ENCODE measurements around the gene PTBP1.

GRCh38 chr19:816500-816857 is 19.2 kb downstream of the PTBP1 start:
- TF ChIP-seq CREB1 (IDR thresholded peaks at IDR 0.05), result no peak
- TF ChIP-seq CREB1 (CRISPR knock-in tag; IDR thresholded peaks at IDR 0.05), result no peak
- TF ChIP-seq HDAC6 (IDR thresholded peaks at IDR 0.05; ENCODE audit: low read depth, low read length), result no peak

Measured in K562 (cell line).